ENCODE data around the gene HGS.

- TF ChIP-seq ZNF274 (IDR thresholded peaks at IDR 0.05; ENCODE audit: low read depth, low read length) (no peak), YY1 (IDR thresholded peaks at IDR 0.05; ENCODE audit: insufficient read depth, insufficient read length) (no peak), SUZ12 (IDR thresholded peaks at IDR 0.05; ENCODE audit: extremely low read depth, insufficient read depth, insufficient read length) (no peak)
Observed at GRCh38 chr17:81717766-81718089, 33.9 kb downstream of the HGS start.

All from NT2/D1 (cell line).